Measurements from ENCODE around the gene TENM4. TPM values are rescaled to one million over a fixed set of nuclear protein-coding genes. Genes with fewer than 3 reads are reported as not detected.

Gene TENM4
- polyA plus RNA-seq, 1 of the 3 experiments (the other 2 are of a cell fraction): 16.7 TPM

DNA sequence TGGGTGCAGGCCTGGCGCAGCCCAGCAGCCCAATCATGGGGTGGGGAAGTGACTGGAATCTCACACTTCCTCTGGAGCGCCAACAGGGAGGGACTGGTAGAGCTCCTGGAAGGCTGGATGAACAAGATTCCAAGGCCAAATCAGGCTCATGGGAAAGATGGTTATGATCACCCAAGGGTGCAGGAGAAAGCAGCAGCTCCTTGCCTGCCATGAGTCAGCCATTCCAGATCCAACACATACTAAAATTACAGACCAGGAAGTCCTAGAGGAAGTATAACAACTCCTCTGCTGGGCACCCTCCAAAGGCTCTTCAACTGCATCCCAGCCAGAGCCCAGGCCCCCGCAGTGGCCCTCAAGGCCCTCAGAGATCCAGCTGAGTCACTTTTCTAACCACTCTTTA is 427.3 kb downstream of the TENM4 start:
- WGBS (ENCODE audit: low lambda C conversion rate): 89% methylated on average over 3 of the region's 3 CpGs
- H3K9me3 ChIP-seq: no peaks in the 10 kb centered on the region
- no peak for TF ChIP-seq EP300 (IDR thresholded peaks at IDR 0.05; ENCODE audit: borderline replicate concordance in 1 of 2, low read depth in 1 of 2, low read length in 1 of 2)
- TF ChIP-seq NFIC (IDR thresholded peaks at IDR 0.05; ENCODE audit: borderline replicate concordance): no peak
- no peak for TF ChIP-seq ELF1 (IDR thresholded peaks at IDR 0.05)
- no peak for TF ChIP-seq GABPA (IDR thresholded peaks at IDR 0.05; ENCODE audit: low read depth)
- H3K79me2 ChIP-seq (ENCODE audit: insufficient read depth): no peaks in the 10 kb centered on the region
- ChIA-PET CTCF (interaction anchor here (0.8 kb wide), 1 partner anchor 17 kb away, joined by 3 read pairs; no protein-coding TSS in a partner anchor), POLR2A (no interaction called here)
- H3K27ac ChIP-seq (ENCODE audit: low read depth in 2 of 2, low read length in 1 of 2): peak overlapping the region in 1 of 2 experiments; percentile 6; a peak in 1 of 4 replicates
- H2AFZ ChIP-seq (ENCODE audit: low read depth): no peak overlapping the region
- no peaks in the 10 kb centered on the region for H3K9me2 ChIP-seq
- H3K4me3 ChIP-seq (ENCODE audit: low read depth in 2 of 2, low read length in 1 of 2): no peak overlapping the region
- H3K4me2 ChIP-seq: no peak overlapping the region
- H4K20me1 ChIP-seq (ENCODE audit: insufficient read depth): no peaks in the 10 kb centered on the region
- H3K9ac ChIP-seq: no peak overlapping the region
- H3K27me3 ChIP-seq (ENCODE audit: insufficient read depth): no peaks in the 10 kb centered on the region
- no peaks in the 10 kb centered on the region for H3K36me3 ChIP-seq (replicated peaks in 1 of 2; ENCODE audit: control insufficient read depth in 1 of 2, insufficient read depth in 2 of 2, low read length in 1 of 2)
- H3K4me1 ChIP-seq (ENCODE audit: control insufficient read depth in 1 of 2, insufficient read depth in 2 of 2, low read depth in 1 of 2, low read length in 1 of 2): peaks cover 24 to 36% of the 10 kb centered on the region in 2 experiments
- peaks cover 18% of the 10 kb centered on the region for H3F3A ChIP-seq (replicated peaks; ENCODE audit: insufficient read depth)
- no peak for DNase-seq

DNA sequence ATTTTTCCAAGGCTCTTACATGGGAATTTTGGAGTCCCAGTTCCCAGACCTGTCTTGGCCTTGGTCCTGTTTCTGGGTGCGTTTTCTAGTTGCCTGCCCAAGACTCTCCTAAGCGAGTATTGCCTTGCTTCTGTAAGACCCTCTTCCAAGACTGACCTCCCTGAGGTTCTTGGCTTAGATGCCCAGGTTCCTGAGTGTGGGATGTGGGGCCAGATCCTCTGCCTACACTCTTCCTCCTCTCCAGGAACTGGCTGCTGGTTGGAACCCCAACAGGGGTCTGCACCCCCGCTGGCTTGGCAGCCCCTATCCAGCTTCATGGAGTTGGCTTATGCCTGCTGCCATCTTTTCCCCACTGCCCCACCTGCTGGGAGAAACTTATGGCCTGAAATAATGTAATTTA is 429.5 kb downstream of the TENM4 start:
- H2AFZ ChIP-seq (ENCODE audit: low read depth): no peak overlapping the region
- no peak overlapping the region for H3K4me3 ChIP-seq (ENCODE audit: low read depth in 2 of 2, low read length in 1 of 2)
- CTCF ChIA-PET: interaction anchor here (0.6 to 0.9 kb wide), 2 partner anchors 21 to 23 kb away, joined by 3 read pairs; no protein-coding TSS in a partner anchor
- peaks cover 7 to 18% of the 10 kb centered on the region in 2 experiments; a peak in 3 of 4 replicates for H3K4me1 ChIP-seq (ENCODE audit: control insufficient read depth in 1 of 2, insufficient read depth in 2 of 2, low read depth in 1 of 2, low read length in 1 of 2)
- no peak overlapping the region for H3K4me2 ChIP-seq
- 87% methylated on average over 3 of the region's 3 CpGs for WGBS (ENCODE audit: low lambda C conversion rate)
- TF ChIP-seq NFIC (IDR thresholded peaks at IDR 0.05; ENCODE audit: borderline replicate concordance) (no peak), POLR2AphosphoS5 (IDR thresholded peaks at IDR 0.05; ENCODE audit: low read depth, low read length) (no peak), MEF2A (IDR thresholded peaks at IDR 0.05; ENCODE audit: borderline replicate concordance, low read depth) (no peak), RCOR1 (IDR thresholded peaks at IDR 0.05; ENCODE audit: low read length) (no peak), RFX5 (IDR thresholded peaks at IDR 0.05; ENCODE audit: low read length) (no peak), FOXJ3 (CRISPR knock-in tag; IDR thresholded peaks at IDR 0.05) (no peak), NRF1 (IDR thresholded peaks at IDR 0.05; ENCODE audit: low read depth, low read length) (no peak), SIN3A (IDR thresholded peaks at IDR 0.05; ENCODE audit: borderline replicate concordance, low read depth, low read length) (no peak), SMC3 (IDR thresholded peaks at IDR 0.05; ENCODE audit: low read depth, low read length) (no peak), RXRA (IDR thresholded peaks at IDR 0.05; ENCODE audit: borderline replicate concordance, low read depth) (no peak)
- TF ChIP-seq, protein P1, sequence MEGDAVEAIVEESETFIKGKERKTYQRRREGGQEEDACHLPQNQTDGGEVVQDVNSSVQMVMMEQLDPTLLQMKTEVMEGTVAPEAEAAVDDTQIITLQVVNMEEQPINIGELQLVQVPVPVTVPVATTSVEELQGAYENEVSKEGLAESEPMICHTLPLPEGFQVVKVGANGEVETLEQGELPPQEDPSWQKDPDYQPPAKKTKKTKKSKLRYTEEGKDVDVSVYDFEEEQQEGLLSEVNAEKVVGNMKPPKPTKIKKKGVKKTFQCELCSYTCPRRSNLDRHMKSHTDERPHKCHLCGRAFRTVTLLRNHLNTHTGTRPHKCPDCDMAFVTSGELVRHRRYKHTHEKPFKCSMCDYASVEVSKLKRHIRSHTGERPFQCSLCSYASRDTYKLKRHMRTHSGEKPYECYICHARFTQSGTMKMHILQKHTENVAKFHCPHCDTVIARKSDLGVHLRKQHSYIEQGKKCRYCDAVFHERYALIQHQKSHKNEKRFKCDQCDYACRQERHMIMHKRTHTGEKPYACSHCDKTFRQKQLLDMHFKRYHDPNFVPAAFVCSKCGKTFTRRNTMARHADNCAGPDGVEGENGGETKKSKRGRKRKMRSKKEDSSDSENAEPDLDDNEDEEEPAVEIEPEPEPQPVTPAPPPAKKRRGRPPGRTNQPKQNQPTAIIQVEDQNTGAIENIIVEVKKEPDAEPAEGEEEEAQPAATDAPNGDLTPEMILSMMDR (IDR thresholded peaks at IDR 0.05): no peak
- TF ChIP-seq, protein P2, sequence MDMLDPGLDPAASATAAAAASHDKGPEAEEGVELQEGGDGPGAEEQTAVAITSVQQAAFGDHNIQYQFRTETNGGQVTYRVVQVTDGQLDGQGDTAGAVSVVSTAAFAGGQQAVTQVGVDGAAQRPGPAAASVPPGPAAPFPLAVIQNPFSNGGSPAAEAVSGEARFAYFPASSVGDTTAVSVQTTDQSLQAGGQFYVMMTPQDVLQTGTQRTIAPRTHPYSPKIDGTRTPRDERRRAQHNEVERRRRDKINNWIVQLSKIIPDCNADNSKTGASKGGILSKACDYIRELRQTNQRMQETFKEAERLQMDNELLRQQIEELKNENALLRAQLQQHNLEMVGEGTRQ (IDR thresholded peaks at IDR 0.05; ENCODE audit: borderline replicate concordance, low read depth, low read length): no peak
- TF ChIP-seq, protein P3, sequence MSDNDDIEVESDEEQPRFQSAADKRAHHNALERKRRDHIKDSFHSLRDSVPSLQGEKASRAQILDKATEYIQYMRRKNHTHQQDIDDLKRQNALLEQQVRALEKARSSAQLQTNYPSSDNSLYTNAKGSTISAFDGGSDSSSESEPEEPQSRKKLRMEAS (IDR thresholded peaks at IDR 0.05; ENCODE audit: low read depth): no peak
- POLR2A ChIA-PET: no interaction called here
- H3F3A ChIP-seq (replicated peaks; ENCODE audit: insufficient read depth): peaks cover 4% of the 10 kb centered on the region
- DNase-seq: no peak
- H3K27ac ChIP-seq (ENCODE audit: low read depth in 2 of 2, low read length in 1 of 2): no peak overlapping the region
- no peaks in the 10 kb centered on the region for H3K9me2 ChIP-seq
- H3K9me3 ChIP-seq: no peaks in the 10 kb centered on the region
- no peaks in the 10 kb centered on the region for H3K79me2 ChIP-seq (ENCODE audit: insufficient read depth)
- H3K36me3 ChIP-seq (replicated peaks in 1 of 2; ENCODE audit: control insufficient read depth in 1 of 2, insufficient read depth in 2 of 2, low read length in 1 of 2): no peaks in the 10 kb centered on the region
- no peaks in the 10 kb centered on the region for H4K20me1 ChIP-seq (ENCODE audit: insufficient read depth)
- H3K27me3 ChIP-seq (ENCODE audit: insufficient read depth): no peaks in the 10 kb centered on the region
- H3K9ac ChIP-seq: no peak overlapping the region

All from SK-N-SH (cell line).